HEK293T (cell line): ENCODE data around the gene RHBDL1.
A peak's percentile ranks its signal among the peaks of the same experiment; 100 is the strongest.
"Not testable (repeated sequence)": the region's sequence is repeated elsewhere in the genome, so short reads cannot be mapped to it uniquely, and the experiment has no call there.

ENCODE experiments used
- CTCF ChIA-PET: fragments of 350-600 bp; formaldehyde crosslinking; extraction: SDS; loops from one replicate; lab custom pipeline; 2021; ENCODE audit warnings: antibody characterized with exemption, inconsistent platforms; lab: Yijun Ruan, JAX
- POLR2A ChIA-PET: fragments of 350-600 bp; formaldehyde crosslinking; extraction: SDS; loops from one replicate; lab custom pipeline; 2020; ENCODE audit warnings: antibody characterized with exemption, inconsistent platforms; lab: Yijun Ruan, JAX
- DNase-seq: peaks from one replicate; pipeline ENCODE4 v3.0.0; 2012; ENCODE audit warnings: mixed read lengths; ENCODE audit errors: extremely low spot score
- ARNT ChIP-seq: fragments of 450-650 bp; IDR thresholded peaks from 2 replicates; pipeline ENCODE4 v1.6.1; 2017; ENCODE audit warnings: mild to moderate bottlenecking
- BHLHE40 ChIP-seq: fragments of 450-650 bp; IDR thresholded peaks from 2 replicates; pipeline ENCODE4 v1.6.1; 2016; ENCODE audit warnings: mild to moderate bottlenecking, moderate library complexity, borderline replicate concordance
- CTBP1 ChIP-seq: fragments of 450-650 bp; IDR thresholded peaks from 2 replicates; pipeline ENCODE4 v1.6.1; 2016; ENCODE audit warnings: borderline replicate concordance
- ELF4 ChIP-seq: fragments of 450-650 bp; IDR thresholded peaks from 2 replicates; pipeline ENCODE4 v1.6.1; 2017; ENCODE audit warnings: antibody characterized with exemption
- FOXA1 ChIP-seq: fragments of 450-650 bp; IDR thresholded peaks from 2 replicates; pipeline ENCODE4 v1.6.1; 2016; ENCODE audit warnings: mild to moderate bottlenecking
- FOXK2 ChIP-seq: fragments of 450-650 bp; IDR thresholded peaks from 2 replicates; pipeline ENCODE4 v1.6.1; 2016; ENCODE audit warnings: mild to moderate bottlenecking
- FOXM1 ChIP-seq: fragments of 450-650 bp; IDR thresholded peaks from 2 replicates; pipeline ENCODE4 v1.6.1; 2017; ENCODE audit warnings: mild to moderate bottlenecking, borderline replicate concordance
- HDGF ChIP-seq: fragments of 450-650 bp; IDR thresholded peaks from 2 replicates; pipeline ENCODE4 v1.6.1; 2017; ENCODE audit warnings: antibody characterized with exemption, borderline replicate concordance
- L3MBTL2 ChIP-seq: fragments of 450-650 bp; conservative IDR thresholded peaks from 2 replicates; pipeline ENCODE4 v1.6.1; 2016; ENCODE audit warnings: mild to moderate bottlenecking
- LEF1 ChIP-seq: fragments of 450-650 bp; IDR thresholded peaks from 2 replicates; pipeline ENCODE4 v1.6.1; 2017; ENCODE audit warnings: mild to moderate bottlenecking, borderline replicate concordance
- NFRKB ChIP-seq: fragments of 450-650 bp; IDR thresholded peaks from 2 replicates; pipeline ENCODE4 v1.6.1; 2016; ENCODE audit warnings: mild to moderate bottlenecking, moderate library complexity
- PKNOX1 ChIP-seq: fragments of 450-650 bp; IDR thresholded peaks from 2 replicates; pipeline ENCODE4 v1.6.1; 2016
- SP1 ChIP-seq: fragments of 450-650 bp; IDR thresholded peaks from 2 replicates; pipeline ENCODE4 v1.6.1; 2017
- SUZ12 ChIP-seq: fragments of 450-650 bp; IDR thresholded peaks from 2 replicates; pipeline ENCODE4 v1.6.1; 2016; ENCODE audit warnings: mild to moderate bottlenecking
- TARDBP ChIP-seq: fragments of 450-650 bp; IDR thresholded peaks from 2 replicates; pipeline ENCODE4 v1.6.1; 2016
- ZNF384 ChIP-seq: fragments of 450-650 bp; IDR thresholded peaks from 2 replicates; pipeline ENCODE4 v1.6.1; 2016

The RHBDL1 gene

GRCh38 chr16:684961-685696 is 9.7 kb downstream of the RHBDL1 start:
- DNase-seq = no peak
- TF ChIP-seq ARNT (no peak), ZNF384 (no peak), L3MBTL2 (no peak), CTBP1 (no peak), NFRKB (no peak), SUZ12 (no peak), FOXK2 (no peak), FOXM1 (no peak), FOXA1 (no peak), BHLHE40 (no peak)
- ChIA-PET CTCF (no interaction called here), POLR2A (interaction anchor here (0.6 to 1.4 kb wide), 4 partner anchors 8 to 598 kb away, joined by 3 to 4 read pairs (median 3); partner anchors contain the start of gene ANTKMT)

- TF ChIP-seq LEF1 (no peak), FOXA1 (no peak), HDGF (no peak), ZNF384 (no peak), ARNT (no peak), BHLHE40 (no peak), CTBP1 (no peak)
- DNase-seq = no peak
- CTCF ChIA-PET = interaction anchor here (0.6 kb wide), 1 partner anchor 892 kb away, joined by 3 read pairs; no protein-coding TSS in a partner anchor
- POLR2A ChIA-PET = interaction anchor here (1.1 to 1.4 kb wide), 2 partner anchors 34 to 55 kb away, joined by 3 to 4 read pairs; partner anchors contain the start of gene CIAO3
Observed at GRCh38 chr16:685967-686366, 10.5 kb downstream of the RHBDL1 start.

- ChIA-PET CTCF (interaction anchor here (0.6 kb wide), 1 partner anchor 891 kb away, joined by 3 read pairs; no protein-coding TSS in a partner anchor), POLR2A (interaction anchor here (1.1 to 1.4 kb wide), 2 partner anchors 33 to 54 kb away, joined by 3 to 4 read pairs; partner anchors contain the start of gene CIAO3)
- DNase-seq = no peak
- TF ChIP-seq ELF4 (no peak), BHLHE40 (no peak), FOXA1 (no peak), SP1 (no peak), SUZ12 (no peak), FOXK2 (no peak), ARNT (no peak), L3MBTL2 (no peak), NFRKB (no peak), TARDBP (no peak), FOXM1 (no peak), CTBP1 (no peak), PKNOX1 (no peak), ZNF384 (no peak), LEF1 (no peak), HDGF (no peak)
Observed at GRCh38 chr16:686459-687260, 11.2 kb downstream of the RHBDL1 start.

- POLR2A ChIA-PET = interaction anchor here (1.3 to 1.4 kb wide), 2 partner anchors 32 to 38 kb away, joined by 3 to 4 read pairs; partner anchors contain the start of gene WDR90
- CTCF ChIA-PET = no interaction called here
- TF ChIP-seq NFRKB = no peak
- TF ChIP-seq HDGF = no peak
- TF ChIP-seq ELF4 = no peak
- no peak for TF ChIP-seq ARNT
Observed at GRCh38 chr16:687499-687898, 12.0 kb downstream of the RHBDL1 start.

GRCh38 chr16:689175-689897 is 13.9 kb downstream of the RHBDL1 start:
- CTCF ChIA-PET = no interaction called here
- TF ChIP-seq HDGF (no peak), PKNOX1 (peak; percentile 68), SP1 (no peak), FOXA1 (no peak)
- DNase-seq = no peak

More at GRCh38 chr16:687499-687898, 12.0 kb downstream of the RHBDL1 start:
- DNase-seq = no peak

GRCh38 chr16:691242-691641 is 15.8 kb downstream of the RHBDL1 start:
- POLR2A ChIA-PET = interaction anchor here (2.0 to 2.9 kb wide), 2 partner anchors 10 to 16 kb away, joined by 8 to 33 read pairs; partner anchors contain the start of gene STUB1
- DNase-seq, CTCF ChIA-PET: not testable (repeated sequence)

More at GRCh38 chr16:689175-689897, 13.9 kb downstream of the RHBDL1 start:
- POLR2A ChIA-PET = interaction anchor here (1.2 to 2.9 kb wide), 8 partner anchors 8 to 99 kb away, joined by 3 to 33 read pairs (median 8); partner anchors contain the start of genes CHTF18, CIAO3, RHOT2 and RPUSD1
